Measurements from ENCODE around the gene PHF13. TPM values are rescaled to one million over a fixed set of nuclear protein-coding genes. Genes with fewer than 3 reads are reported as not detected.

The PHF13 gene
- polyA plus RNA-seq, 1 of the 3 experiments (the other 2 are of a cell fraction), result 8.5 TPM

Other genes starting within 250 kb of the PHF13 start
- 225 and 289 TPM in 2 replicates for gene ACOT7, start 220.0 kb upstream of the PHF13 start, polyA plus RNA-seq (2012; rRNA removed)
- 0.03 TPM in 2 replicates for gene HES2, start 193.8 kb upstream of the PHF13 start, polyA plus RNA-seq (2012; rRNA removed)
- gene ESPN, start 189.0 kb upstream of the PHF13 start, polyA plus RNA-seq (2012; rRNA removed), result 0.13 and 0.33 TPM in 2 replicates
- 20.8 TPM in 2 replicates for gene TNFRSF25, start 147.6 kb upstream of the PHF13 start, polyA plus RNA-seq (2012; rRNA removed)
- gene PLEKHG5, start 122.1 kb upstream of the PHF13 start, polyA plus RNA-seq (2012; rRNA removed), result 14.7 and 14.9 TPM in 2 replicates
- 7.1 and 7.9 TPM in 2 replicates for gene NOL9, start 59.2 kb upstream of the PHF13 start, polyA plus RNA-seq (2012; rRNA removed)
- gene TAS1R1, start 58.4 kb upstream of the PHF13 start, polyA plus RNA-seq (2012; rRNA removed), result not detected in 2 replicates
- gene ZBTB48, start 33.7 kb upstream of the PHF13 start, polyA plus RNA-seq (2012; rRNA removed), result 28.8 and 31.2 TPM in 2 replicates
- gene KLHL21, start 10.9 kb upstream of the PHF13 start, polyA plus RNA-seq (2012; rRNA removed), result 9.0 and 12.5 TPM in 2 replicates
- 10.0 and 11.1 TPM in 2 replicates for gene THAP3, start 11.1 kb downstream of the PHF13 start, polyA plus RNA-seq (2012; rRNA removed)
- gene DNAJC11, start 88.1 kb downstream of the PHF13 start, polyA plus RNA-seq (2012; rRNA removed), result 35.5 and 38.2 TPM in 2 replicates
- 44.1 and 63.1 TPM in 2 replicates for gene CAMTA1, start 171.7 kb downstream of the PHF13 start, polyA plus RNA-seq (2012; rRNA removed)

Measured in SK-N-SH (cell line).